GM12892 (cell line): ENCODE data around the gene WRNIP1.

Source experiments
- POLR2A ChIP-seq: IDR thresholded peaks from 2 replicates; pipeline ENCODE4 v1.6.1; 2011; ENCODE audit warnings: low read depth, low read length, control low read depth
- POLR2AphosphoS5 ChIP-seq: IDR thresholded peaks from 2 replicates; pipeline ENCODE4 v1.6.1; 2011; ENCODE audit warnings: low read depth, low read length, control low read depth
- TAF1 ChIP-seq: IDR thresholded peaks from 2 replicates; pipeline ENCODE4 v1.6.1; 2011; ENCODE audit warnings: low read depth, mild to moderate bottlenecking, control low read depth, low read length, borderline replicate concordance

GRCh38 chr6:2820415-2820814, 55.2 kb downstream of the WRNIP1 start:
- TF ChIP-seq POLR2A (no peak), TAF1 (no peak), POLR2AphosphoS5 (no peak)
